Stimulated activated CD4-positive, alpha-beta T cell treated with anti-CD3 and anti-CD28 coated beads, TNF-alpha, amount 100 ng/mL, for 1 hour (primary cell): ENCODE results near the gene TECPR1.

Experiments
- DNase-seq, 3 donors: peaks; one replicate each; pipeline ENCODE4 v3.0.0-alpha.2; 2020; ENCODE audit warnings: low read depth in 3 of 3, low spot score in 1 of 3

The TECPR1 gene

GRCh38 chr7:98166668-98166970 is 85.4 kb downstream of the TECPR1 start:
- DNase-seq, result no peak

- peak in 1 of 3 donors; percentile 25 for DNase-seq
Observed at GRCh38 chr7:98165827-98166667, 86.0 kb downstream of the TECPR1 start.
